Gastroesophageal sphincter (tissue), 3 donors: Measurements from ENCODE around the gene KLHL6.

Experiments
- CTCF ChIP-seq, 4 experiments: fragments of 200-600 bp in 2 of 4; fragments of 450-650 bp in 2 of 4; sonication (generic) in 1 of 4; IDR thresholded peaks; one replicate each; pipeline ENCODE4 v1.5.1; 2017 to 2019; ENCODE audit warnings: antibody characterized with exemption in 4 of 4, mild to moderate bottlenecking in 2 of 4, moderate library complexity in 2 of 4
- EP300 ChIP-seq: sonication (generic); formaldehyde crosslinking; IDR thresholded peaks from one replicate; pipeline ENCODE4 v1.6.1; 2017; ENCODE audit warnings: antibody characterized with exemption, mild to moderate bottlenecking
- POLR2A ChIP-seq, 2 donors: fragments of 450-650 bp; IDR thresholded peaks; one replicate each; pipeline ENCODE4 v1.6.1; 2017; ENCODE audit warnings: antibody characterized with exemption in 2 of 2, mild to moderate bottlenecking in 2 of 2, moderate library complexity in 1 of 2
- POLR2AphosphoS5 ChIP-seq: sonication (generic); formaldehyde crosslinking; IDR thresholded peaks from one replicate; pipeline ENCODE4 v1.6.1; 2017; ENCODE audit warnings: antibody characterized with exemption

- TF ChIP-seq CTCF (IDR thresholded peaks at IDR 0.05) (no peak), POLR2AphosphoS5 (no peak), POLR2A (IDR thresholded peaks at IDR 0.05) (no peak), EP300 (no peak)
Observed at GRCh38 chr3:183538486-183538885, 17.0 kb downstream of the KLHL6 start.
